Neuronal stem cell (in vitro differentiated cells): ENCODE data around the gene TMEM63C.
"Not testable (repeated sequence)": the region's sequence is repeated elsewhere in the genome, so short reads cannot be mapped to it uniquely, and the experiment has no call there.

Experiments
- DNase-seq: peaks from one replicate; pipeline ENCODE4 v3.0.0-alpha.2; 2013; ENCODE audit warnings: low spot score
- H2AFZ ChIP-seq: one replicate; pipeline ENCODE4 v1.6.1; 2013; ENCODE audit warnings: mild to moderate bottlenecking, low read length, inconsistent platforms
- H2AK5ac ChIP-seq: 2 replicates; pipeline ENCODE4 v1.6.1; 2013; ENCODE audit warnings: low read depth, mild to moderate bottlenecking, inconsistent platforms, low read length, moderate library complexity, mixed read lengths
- H2BK120ac ChIP-seq: 2 replicates; pipeline ENCODE4 v1.6.1; 2013; ENCODE audit warnings: low read depth, mild to moderate bottlenecking, inconsistent platforms, low read length, moderate library complexity, mixed read lengths
- H2BK12ac ChIP-seq: one replicate; pipeline ENCODE4 v1.6.1; 2013; ENCODE audit warnings: low read length, inconsistent platforms
- H2BK15ac ChIP-seq: 2 replicates; pipeline ENCODE4 v1.6.1; 2013; ENCODE audit warnings: mild to moderate bottlenecking, low read length, inconsistent platforms, mixed read lengths
- H2BK5ac ChIP-seq: one replicate; pipeline ENCODE4 v1.6.1; 2013; ENCODE audit warnings: inconsistent platforms, mild to moderate bottlenecking, low read length, moderate library complexity
- H3K14ac ChIP-seq: one replicate; pipeline ENCODE4 v1.6.1; 2013; ENCODE audit warnings: low read length, inconsistent platforms
- H3K18ac ChIP-seq: 2 replicates; pipeline ENCODE4 v1.6.1; 2013; ENCODE audit warnings: low read length, inconsistent platforms
- H3K23ac ChIP-seq: 2 replicates; pipeline ENCODE4 v1.6.1; 2013; ENCODE audit warnings: low read depth, mild to moderate bottlenecking, mixed read lengths, low read length, inconsistent platforms; ENCODE audit not compliant: poor library complexity
- H3K27ac ChIP-seq: replicated peaks from 3 replicates; pipeline ENCODE4 v1.5.1; 2013; ENCODE audit warnings: low read length, inconsistent platforms
- H3K27me3 ChIP-seq, 3 experiments: 2 replicates each; pipeline ENCODE4 v1.6.1; 2013; ENCODE audit warnings: low read length in 3 of 3, mild to moderate bottlenecking in 2 of 3, inconsistent platforms in 1 of 3, low read depth in 1 of 3, mixed read lengths in 1 of 3, moderate library complexity in 1 of 3; ENCODE audit not compliant: control insufficient read depth in 3 of 3, insufficient read depth in 3 of 3
- H3K36me3 ChIP-seq, 2 donors: replicated peaks in 1 of 2; 2 replicates each; pipeline ENCODE4 v1.6.1; 2013; ENCODE audit warnings: low read length in 2 of 2; ENCODE audit not compliant: control insufficient read depth in 2 of 2, insufficient read depth in 2 of 2
- H3K4ac ChIP-seq: 2 replicates; pipeline ENCODE4 v1.6.1; 2013; ENCODE audit warnings: inconsistent platforms, mild to moderate bottlenecking, low read length, moderate library complexity
- H3K4me1 ChIP-seq, 2 donors: 1 replicate in 1 of 2; 2 replicates in 1 of 2; pipeline ENCODE4 v1.6.1; 2013; ENCODE audit warnings: low read length in 2 of 2, low read depth in 1 of 2; ENCODE audit not compliant: control insufficient read depth in 2 of 2, insufficient read depth in 1 of 2
- H3K4me2 ChIP-seq: one replicate; pipeline ENCODE4 v1.6.1; 2013; ENCODE audit warnings: mild to moderate bottlenecking, low read length, inconsistent platforms; ENCODE audit not compliant: insufficient read depth, poor library complexity, severe bottlenecking
- H3K4me3 ChIP-seq, 2 donors: 2 replicates each; pipeline ENCODE4 v1.5.1; 2013; ENCODE audit warnings: low read length in 2 of 2, mild to moderate bottlenecking in 2 of 2, inconsistent platforms in 1 of 2, moderate library complexity in 1 of 2
- H3K79me1 ChIP-seq: one replicate; pipeline ENCODE4 v1.6.1; 2013; ENCODE audit warnings: low read depth, mild to moderate bottlenecking, inconsistent platforms, low read length, moderate library complexity
- H3K9ac ChIP-seq: one replicate; pipeline ENCODE4 v1.6.1; 2013; ENCODE audit warnings: mild to moderate bottlenecking, low read depth, low read length, inconsistent platforms; ENCODE audit not compliant: poor library complexity
- H3K9me3 ChIP-seq, 2 donors: replicated peaks in 1 of 2; 2 replicates each; pipeline versions ENCODE3 to v1.6.1; 2013; ENCODE audit warnings: low read length in 2 of 2, mild to moderate bottlenecking in 2 of 2, inconsistent platforms in 1 of 2, low read depth in 1 of 2, mixed read lengths in 1 of 2, moderate library complexity in 1 of 2; ENCODE audit not compliant: control insufficient read depth in 2 of 2, insufficient read depth in 1 of 2
- H4K8ac ChIP-seq: one replicate; pipeline ENCODE4 v1.6.1; 2013; ENCODE audit warnings: low read depth, mild to moderate bottlenecking, inconsistent platforms, low read length, moderate library complexity
- H4K91ac ChIP-seq: one replicate; pipeline ENCODE4 v1.6.1; 2013; ENCODE audit warnings: low read length, low read depth, mild to moderate bottlenecking, inconsistent platforms; ENCODE audit not compliant: poor library complexity
- WGBS, 2 donors: extraction: QIAGEN DNeasy Blood & Tissue Kit; methylation state at CpG; one replicate each; pipeline ENCODE4 v1.1.7; 2013; ENCODE audit warnings: missing lambda C conversion rate in 2 of 2, mixed read lengths in 1 of 2; ENCODE audit not compliant: insufficient read length in 2 of 2, insufficient replicate concordance in 1 of 2; ENCODE audit errors: extremely low coverage in 2 of 2; 5-methylcytosine and 5-hydroxymethylcytosine counted together

The TMEM63C gene

DNA sequence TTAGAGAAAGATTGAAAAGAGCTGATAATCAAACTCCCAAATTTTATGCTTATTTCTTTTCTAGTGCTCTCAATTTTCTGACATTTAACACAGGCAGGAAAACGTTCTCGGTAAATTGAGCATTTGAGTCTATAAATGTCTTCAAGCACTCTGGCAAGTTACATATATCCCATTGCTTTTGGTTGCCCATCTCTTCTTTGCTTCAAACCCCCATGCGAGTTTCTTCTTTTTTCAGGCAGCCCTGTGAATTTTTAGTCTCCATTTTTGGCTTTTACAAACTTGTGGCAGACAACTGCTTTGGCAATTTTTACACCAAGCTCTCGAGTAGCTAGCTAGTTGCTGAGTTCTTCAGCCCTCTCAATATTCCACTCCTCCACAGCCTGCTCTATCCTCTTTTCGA lies 8.7 kb upstream of the TMEM63C start:
- no peak overlapping the region for H3K27ac ChIP-seq
- no peak overlapping the region for H4K8ac ChIP-seq
- no peak overlapping the region for H2BK120ac ChIP-seq
- no peak overlapping the region for H3K4me3 ChIP-seq
- no peak overlapping the region for H3K18ac ChIP-seq
- H2BK5ac ChIP-seq = no peak overlapping the region
- H3K9me3 ChIP-seq = peaks cover 0 to 8% of the 10 kb centered on the region in 2 donors
- H3K23ac ChIP-seq = no peak overlapping the region
- H3K14ac ChIP-seq = no peak overlapping the region
- H3K4me2 ChIP-seq = no peak overlapping the region
- H4K91ac ChIP-seq = no peak overlapping the region
- H2AK5ac ChIP-seq = no peak overlapping the region
- no peaks in the 10 kb centered on the region for H3K79me1 ChIP-seq
- H3K4me1 ChIP-seq = no peaks in the 10 kb centered on the region
- no peak overlapping the region for H2BK12ac ChIP-seq
- H3K9ac ChIP-seq = no peak overlapping the region
- no peaks in the 10 kb centered on the region for H3K36me3 ChIP-seq
- no peak overlapping the region for H3K4ac ChIP-seq
- no peak overlapping the region for H2BK15ac ChIP-seq
- no peak overlapping the region for H2AFZ ChIP-seq
- peaks cover 0 to 11% (median 0%) of the 10 kb centered on the region in 3 experiments for H3K27me3 ChIP-seq
- no CpG with 5 or more reads among the region's 5 CpGs for WGBS, 2 donors
- DNase-seq = no peak

DNA sequence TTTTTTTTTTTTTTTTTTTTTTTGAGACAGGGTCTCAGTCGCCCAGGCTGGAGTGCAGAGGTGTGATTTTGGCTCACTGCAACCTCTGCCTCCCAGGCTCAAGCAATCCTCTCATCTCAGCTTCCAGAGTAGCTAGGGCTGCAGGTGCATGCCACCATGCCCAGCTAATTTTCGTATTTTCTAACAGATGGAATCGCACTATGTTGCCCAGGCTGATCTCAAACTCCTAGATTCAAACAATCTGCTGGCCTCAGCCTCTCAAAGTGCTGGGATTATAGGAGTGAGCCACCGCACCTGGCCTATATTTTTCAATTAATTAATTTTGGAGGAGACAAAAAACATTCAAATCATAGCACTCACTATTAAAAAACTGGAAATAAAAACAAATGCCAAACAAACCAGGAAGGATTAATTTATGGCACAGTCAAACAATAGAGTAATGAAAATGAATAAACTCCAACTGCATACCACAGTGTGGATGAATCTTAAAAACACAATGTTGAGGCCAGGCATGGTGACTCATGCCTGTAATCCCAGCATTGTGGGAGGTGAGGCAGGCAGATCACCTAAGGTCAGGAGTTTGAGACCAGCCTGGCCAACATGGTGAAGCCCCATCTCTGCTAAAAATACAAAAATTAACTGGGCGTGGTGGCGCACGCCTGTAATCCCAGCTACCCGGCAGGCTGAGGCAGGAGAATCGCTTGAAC lies 7.5 kb upstream of the TMEM63C start:
- peaks cover 0 to 11% (median 0%) of the 10 kb centered on the region in 3 experiments for H3K27me3 ChIP-seq
- H3K79me1 ChIP-seq, H3K18ac ChIP-seq, DNase-seq, H3K4me3 ChIP-seq, H3K23ac ChIP-seq, H2BK12ac ChIP-seq, H3K9ac ChIP-seq, H3K14ac ChIP-seq, H3K4me2 ChIP-seq, H2BK15ac ChIP-seq, H3K9me3 ChIP-seq, H3K4ac ChIP-seq, H2BK5ac ChIP-seq, H4K91ac ChIP-seq, H3K36me3 ChIP-seq, H4K8ac ChIP-seq, H3K27ac ChIP-seq, H3K4me1 ChIP-seq, H2AK5ac ChIP-seq, H2BK120ac ChIP-seq, H2AFZ ChIP-seq: not testable (repeated sequence)
- no CpG with 5 or more reads among the region's 9 CpGs for WGBS, 2 donors

DNA sequence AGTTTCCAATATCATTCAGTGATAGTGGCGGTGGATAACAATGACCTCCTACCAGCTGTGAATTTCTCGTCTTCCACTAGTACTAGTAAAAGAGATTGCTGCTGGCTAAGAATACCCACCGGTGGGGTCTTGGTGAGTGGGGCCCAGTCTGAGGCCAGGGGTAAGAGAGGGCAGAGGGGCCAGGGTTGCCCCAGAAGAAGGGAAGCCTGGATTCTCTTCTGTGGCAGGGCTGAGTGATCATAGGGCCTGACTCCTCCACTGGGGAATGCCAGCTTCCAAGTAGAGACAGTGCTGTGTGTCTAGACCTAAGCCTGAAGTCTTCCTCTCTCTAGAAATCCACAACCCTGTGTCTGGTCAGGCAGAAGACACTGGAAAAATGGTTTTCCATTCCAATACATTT lies 5.8 kb upstream of the TMEM63C start:
- no peak overlapping the region for H3K9ac ChIP-seq
- no peaks in the 10 kb centered on the region for H3K9me3 ChIP-seq
- H2BK15ac ChIP-seq = no peak overlapping the region
- WGBS, 2 donors = no CpG with 5 or more reads among the region's 3 CpGs
- no peak overlapping the region for H2BK5ac ChIP-seq
- peaks cover 0 to 11% (median 0%) of the 10 kb centered on the region in 3 experiments for H3K27me3 ChIP-seq
- no peak overlapping the region for H4K8ac ChIP-seq
- H4K91ac ChIP-seq = no peak overlapping the region
- no peak overlapping the region for H3K4me2 ChIP-seq
- H3K27ac ChIP-seq = no peak overlapping the region
- no peak overlapping the region for H2AK5ac ChIP-seq
- no peak overlapping the region for H3K4ac ChIP-seq
- no peak overlapping the region for H2BK12ac ChIP-seq
- no peak overlapping the region for H3K18ac ChIP-seq
- peaks cover 0 to 1% of the 10 kb centered on the region in 2 donors for H3K4me1 ChIP-seq
- no peaks in the 10 kb centered on the region for H3K36me3 ChIP-seq
- no peak overlapping the region for H3K4me3 ChIP-seq
- DNase-seq = no peak
- no peak overlapping the region for H2BK120ac ChIP-seq
- H3K23ac ChIP-seq = no peak overlapping the region
- no peaks in the 10 kb centered on the region for H3K79me1 ChIP-seq
- H3K14ac ChIP-seq = no peak overlapping the region
- no peak overlapping the region for H2AFZ ChIP-seq

DNA sequence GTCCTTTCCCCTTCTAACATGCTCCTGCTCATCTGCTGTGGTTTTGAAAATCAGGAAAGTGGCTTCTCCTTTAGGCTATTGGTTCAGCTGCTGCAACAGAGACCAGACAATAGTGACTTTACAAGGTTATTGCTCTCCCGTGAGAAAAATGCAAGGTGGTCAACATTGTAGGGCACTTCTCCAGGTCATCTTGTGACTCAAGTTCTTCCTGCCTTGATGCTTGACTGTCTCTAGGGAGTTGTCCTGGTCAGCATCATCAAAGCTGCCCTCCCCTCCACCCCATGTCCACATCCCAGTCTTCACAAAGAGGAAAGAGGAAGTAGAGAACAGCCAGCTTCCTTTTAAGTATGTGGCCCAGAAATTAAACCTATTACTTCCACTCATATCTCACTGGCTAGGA lies 3.9 kb upstream of the TMEM63C start:
- no peaks in the 10 kb centered on the region for H3K9me3 ChIP-seq

More for the DNA sequence above, 3.9 kb upstream of the TMEM63C start:
- Histone ChIP-seq H3K14ac (no peak overlapping the region), H2BK5ac (no peak overlapping the region), H2AK5ac (no peak overlapping the region), H3K27me3 (peaks cover 0 to 14% (median 0%) of the 10 kb centered on the region in 3 experiments), H2BK12ac (no peak overlapping the region), H4K8ac (no peak overlapping the region), H3K79me1 (no peaks in the 10 kb centered on the region), H4K91ac (no peak overlapping the region), H2AFZ (no peak overlapping the region), H3K36me3 (no peaks in the 10 kb centered on the region), H3K4me2 (no peak overlapping the region), H3K23ac (no peak overlapping the region), H3K27ac (no peak overlapping the region), H3K18ac (no peak overlapping the region), H3K9ac (no peak overlapping the region), H2BK15ac (no peak overlapping the region), H3K4me1 (peaks cover 4 to 9% of the 10 kb centered on the region in 2 donors), H3K4me3 (no peak overlapping the region), H3K4ac (no peak overlapping the region), H2BK120ac (no peak overlapping the region)
- DNase-seq = no peak
- no CpG with 5 or more reads among the region's 1 CpG for WGBS, 2 donors
